Psoas muscle (tissue), 8 donors: ENCODE data around the gene TMEM17. TPM values are rescaled to one million over a fixed set of nuclear protein-coding genes. Genes with fewer than 3 reads are reported as not detected.

Experiments used
- ATAC-seq, 4 donors: fragments of 200-7000 bp; cut with Tn5 transposase; one replicate each; pipeline ENCODE4 v1.9.1; 2020; ENCODE audit warnings: moderate library complexity in 3 of 4, mild to moderate bottlenecking in 2 of 4
- DNase-seq, 2 donors: peaks; one replicate each; pipeline ENCODE4 v3.0.0-alpha.2; 2020
- H3K27ac ChIP-seq: fragments of 200-600 bp; one replicate; pipeline ENCODE4 v1.8.0; 2022
- H3K27me3 ChIP-seq, 3 donors: fragments of 200-600 bp in 1 of 3; one replicate each; pipeline versions ENCODE4 v1.6.1 to v1.8.0; 2013 to 2022; ENCODE audit warnings: low read length in 2 of 3, mild to moderate bottlenecking in 2 of 3, moderate library complexity in 1 of 3; ENCODE audit not compliant: insufficient read depth in 3 of 3
- H3K36me3 ChIP-seq, 2 donors: fragments of 200-600 bp in 1 of 2; one replicate each; pipeline versions ENCODE4 v1.6.1 to v1.8.0; 2013 to 2022; ENCODE audit warnings: low read depth in 1 of 2, mild to moderate bottlenecking in 1 of 2, moderate library complexity in 1 of 2; ENCODE audit not compliant: insufficient read depth in 1 of 2
- H3K4me1 ChIP-seq: fragments of 200-600 bp; one replicate; pipeline ENCODE4 v1.8.0; 2022
- H3K4me3 ChIP-seq: fragments of 200-600 bp; one replicate; pipeline ENCODE4 v1.8.0; 2022; ENCODE audit warnings: mild to moderate bottlenecking
- H3K9me3 ChIP-seq: fragments of 200-600 bp; one replicate; pipeline ENCODE4 v1.8.0; 2022
- WGBS, 3 donors: extraction: QIAGEN DNeasy Blood & Tissue Kit; methylation state at CpG; one replicate each; pipeline versions ENCODE4 v1.1.6 to v1.1.7; 2013; 5-methylcytosine and 5-hydroxymethylcytosine counted together
- intact Hi-C, 2 donors: fragments of 100-400 bp; cut with DNase I; formaldehyde crosslinking; loops; one replicate each; pipeline versions ENCODE4 v1.11.0 to v1.14.2; 2022
- polyA plus RNA-seq, 3 donors: library from polyadenylated mRNA; stranded (reverse); fragments of 200-250 nt; gene quantifications; one replicate each; pipeline ENCODE4 v1.2.3, GENCODE V29; 2013
- total RNA-seq, 4 donors: library from RNA; stranded (reverse); fragmentation: NEBNext Ultra II Directional in 2 of 4; extraction: Animal tissue kit (Norgen Biotek cat#: 25700) in 2 of 4; gene quantifications; one replicate each; pipeline versions ENCODE4 v1.2.1 to v1.2.4, GENCODE V29; 2021 to 2023
- TF ChIP-seq, protein P1 (sequence below): fragments of 200-600 bp; IDR thresholded peaks from one replicate; pipeline ENCODE4 v1.8.0; 2022; ENCODE audit warnings: antibody characterized with exemption
- donor health status: healthy with polysubstance abuse.
- donor health status: DM: no; HTN: no; CAD: no; lungs with moderate emphysema.
- donor health status: Bipolar disorder and iron deficiency.
- donor health status: healthy.
- donor health status: DM: yes; HTN: yes; CAD: no.
- donor health status: DM: no; HTN: no; CAD: no.
- donor health status: DM: no; HTN: no; CAD: no.
- donor health status: DM: yes; HTN: yes; CAD: no.

The TMEM17 gene
- total and polyA plus RNA-seq, 7 donors = 0.44 to 1.1 (median 0.67) TPM

DNA sequence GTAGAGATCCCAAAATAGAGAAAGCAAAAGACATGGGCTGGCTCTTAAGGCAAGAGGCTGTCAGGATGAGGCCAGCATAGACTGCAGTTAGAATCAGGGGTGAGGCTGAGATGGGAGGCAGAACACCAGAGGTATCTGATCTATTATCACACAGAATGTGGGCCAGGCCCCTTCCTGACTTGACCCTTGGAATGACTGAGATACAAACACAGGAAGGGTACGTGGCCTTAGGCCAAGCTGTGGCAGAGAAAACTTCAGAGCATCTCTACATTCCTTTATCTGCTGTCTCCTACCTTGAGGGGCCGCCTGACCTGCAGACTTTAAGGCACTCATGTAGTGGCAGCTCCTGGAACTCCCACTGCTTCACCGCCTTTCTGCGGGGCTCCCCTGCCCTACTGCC is 28.4 kb downstream of the TMEM17 start:
- no peak for DNase-seq
- Histone ChIP-seq H3K36me3 (no peaks in the 10 kb centered on the region), H3K27me3 (no peaks in the 10 kb centered on the region), H3K4me3 (no peak overlapping the region), H3K9me3 (no peaks in the 10 kb centered on the region), H3K27ac (peak overlapping the region; percentile 58), H3K4me1 (peaks cover 11% of the 10 kb centered on the region)
- TF ChIP-seq, protein P1, sequence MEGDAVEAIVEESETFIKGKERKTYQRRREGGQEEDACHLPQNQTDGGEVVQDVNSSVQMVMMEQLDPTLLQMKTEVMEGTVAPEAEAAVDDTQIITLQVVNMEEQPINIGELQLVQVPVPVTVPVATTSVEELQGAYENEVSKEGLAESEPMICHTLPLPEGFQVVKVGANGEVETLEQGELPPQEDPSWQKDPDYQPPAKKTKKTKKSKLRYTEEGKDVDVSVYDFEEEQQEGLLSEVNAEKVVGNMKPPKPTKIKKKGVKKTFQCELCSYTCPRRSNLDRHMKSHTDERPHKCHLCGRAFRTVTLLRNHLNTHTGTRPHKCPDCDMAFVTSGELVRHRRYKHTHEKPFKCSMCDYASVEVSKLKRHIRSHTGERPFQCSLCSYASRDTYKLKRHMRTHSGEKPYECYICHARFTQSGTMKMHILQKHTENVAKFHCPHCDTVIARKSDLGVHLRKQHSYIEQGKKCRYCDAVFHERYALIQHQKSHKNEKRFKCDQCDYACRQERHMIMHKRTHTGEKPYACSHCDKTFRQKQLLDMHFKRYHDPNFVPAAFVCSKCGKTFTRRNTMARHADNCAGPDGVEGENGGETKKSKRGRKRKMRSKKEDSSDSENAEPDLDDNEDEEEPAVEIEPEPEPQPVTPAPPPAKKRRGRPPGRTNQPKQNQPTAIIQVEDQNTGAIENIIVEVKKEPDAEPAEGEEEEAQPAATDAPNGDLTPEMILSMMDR = no peak
- WGBS, 3 donors = 87 to 91% (median 91%) methylated on average over 4 of the region's 4 CpGs
- intact Hi-C loops = no loop called here
- ATAC-seq = no peak

- Histone ChIP-seq H3K9me3 (no peaks in the 10 kb centered on the region), H3K36me3 (no peaks in the 10 kb centered on the region), H3K4me1 (peaks cover 11% of the 10 kb centered on the region), H3K27ac (peak overlapping the region; percentile 2), H3K27me3 (no peaks in the 10 kb centered on the region), H3K4me3 (peak overlapping the region; percentile 51)
- intact Hi-C loops = no loop called here
- WGBS, 3 donors = 11 to 22% (median 15%) methylated on average over 21 of the region's 21 CpGs
- ATAC-seq (peak; percentile 23 to 59 (median 44)), DNase-seq (peak in 1 of 2 donors; percentile 51)
- TF ChIP-seq, protein P1 = no peak
Measured at GRCh38 chr2:62475172-62476011, 30.6 kb downstream of the TMEM17 start.

- no peak for ATAC-seq
- intact Hi-C loops = no loop called here
- 73 to 76% (median 75%) methylated on average over 4 of the region's 4 CpGs for WGBS, 3 donors
- H3K4me1 ChIP-seq = peaks cover 11% of the 10 kb centered on the region
- H3K27ac ChIP-seq = no peak overlapping the region
- H3K9me3 ChIP-seq = no peaks in the 10 kb centered on the region
- TF ChIP-seq, protein P1 = no peak
- DNase-seq = no peak
- H3K36me3 ChIP-seq = no peaks in the 10 kb centered on the region
- no peak overlapping the region for H3K4me3 ChIP-seq
- H3K27me3 ChIP-seq = no peaks in the 10 kb centered on the region
Measured at GRCh38 chr2:62474176-62474575, 31.8 kb downstream of the TMEM17 start.

GRCh38 chr2:62473246-62473827 is 32.7 kb downstream of the TMEM17 start:
- peaks cover 11% of the 10 kb centered on the region for H3K4me1 ChIP-seq
- 81 to 95% (median 88%) methylated on average over 1 of the region's 1 CpG for WGBS, 3 donors

More at GRCh38 chr2:62473246-62473827, 32.7 kb downstream of the TMEM17 start:
- Histone ChIP-seq H3K9me3 (no peaks in the 10 kb centered on the region), H3K36me3 (no peaks in the 10 kb centered on the region), H3K4me3 (no peak overlapping the region), H3K27me3 (no peaks in the 10 kb centered on the region), H3K27ac (no peak overlapping the region)
- DNase-seq (no peak), ATAC-seq (no peak)
- intact Hi-C loops = no loop called here
- TF ChIP-seq, protein P1 = no peak
